B cell (primary cell): ENCODE data around the gene RIPOR2. TPM values are rescaled to one million over a fixed set of nuclear protein-coding genes. Genes with fewer than 3 reads are reported as not detected.
A peak's percentile ranks its signal among the peaks of the same experiment; 100 is the strongest.

ENCODE experiments used
- ATAC-seq: fragments of 200-7000 bp; cut with Tn5 transposase; one replicate; pipeline ENCODE4 v1.10.0; 2021; ENCODE audit warnings: low read depth, mild to moderate bottlenecking, moderate number of reproducible peaks, moderate library complexity
- CTCF ChIA-PET: fragments of 350-600 bp; sonication (Branson Sonifier 250); formaldehyde crosslinking; loops from one replicate; lab custom pipeline; 2021; ENCODE audit warnings: antibody characterized with exemption, inconsistent platforms; lab: Charles Lee
- POLR2A ChIA-PET: fragments of 350-600 bp; sonication (Branson Sonifier 250); formaldehyde crosslinking; loops from one replicate; lab custom pipeline; 2021; ENCODE audit warnings: antibody characterized with exemption; lab: Charles Lee
- DNase-seq: peaks from one replicate; pipeline ENCODE4 v3.0.0; 2013
- H2AFZ ChIP-seq: 2 replicates; pipeline ENCODE4 v1.6.1; 2012; ENCODE audit warnings: mild to moderate bottlenecking, low read depth, low read length; ENCODE audit not compliant: insufficient read depth, poor library complexity, severe bottlenecking
- H3K27ac ChIP-seq, 2 donors: 1 replicate in 1 of 2; 2 replicates in 1 of 2; pipeline ENCODE4 v1.5.1; 2012 to 2013; ENCODE audit warnings: low read length in 2 of 2, mild to moderate bottlenecking in 2 of 2, moderate library complexity in 1 of 2
- H3K27me3 ChIP-seq, 4 experiments: fragments of 200-600 bp in 1 of 4; sonication (generic) in 1 of 4; replicated peaks in 1 of 4; 1 replicate in 2 of 4; 2 replicates in 2 of 4; pipeline versions ENCODE4 v1.6.1 to v1.7.0; 2013 to 2016; ENCODE audit warnings: low read length in 3 of 4, mild to moderate bottlenecking in 2 of 4, mixed read lengths in 1 of 4, moderate library complexity in 1 of 4; ENCODE audit not compliant: insufficient read depth in 4 of 4, control insufficient read depth in 3 of 4; ENCODE audit errors: control extremely low read depth in 1 of 4
- H3K36me3 ChIP-seq, 2 experiments: replicated peaks in 1 of 2; 1 replicate in 1 of 2; 2 replicates in 1 of 2; pipeline versions ENCODE4 v1.6.1 to v1.7.1; 2013; ENCODE audit warnings: low read length in 1 of 2; ENCODE audit not compliant: insufficient read depth in 2 of 2, control insufficient read depth in 1 of 2; ENCODE audit errors: control extremely low read depth in 1 of 2, extremely low read depth in 1 of 2
- H3K4me1 ChIP-seq, 2 donors: fragments of 200-600 bp in 1 of 2; sonication (generic) in 1 of 2; 1 replicate in 1 of 2; 2 replicates in 1 of 2; pipeline versions ENCODE4 v1.5.1 to v1.6.1; 2013 to 2017; ENCODE audit warnings: low read length in 2 of 2; ENCODE audit not compliant: control insufficient read depth in 2 of 2, insufficient read depth in 2 of 2
- H3K4me2 ChIP-seq: replicated peaks from 2 replicates; pipeline ENCODE3; 2012; ENCODE audit warnings: mild to moderate bottlenecking, low read depth, low read length; ENCODE audit not compliant: poor library complexity, severe bottlenecking
- H3K4me3 ChIP-seq, 5 experiments: fragments of 200-600 bp in 1 of 5; sonication (generic) in 1 of 5; 1 replicate in 3 of 5; 2 replicates in 2 of 5; pipeline versions ENCODE4 v1.5.1 to v1.7.0; 2011 to 2016; ENCODE audit warnings: low read length in 4 of 5, mild to moderate bottlenecking in 4 of 5, low read depth in 2 of 5, control low read depth in 1 of 5, moderate library complexity in 1 of 5; ENCODE audit not compliant: insufficient read depth in 1 of 5; ENCODE audit errors: control extremely low read depth in 1 of 5, extremely low read depth in 1 of 5
- H3K79me2 ChIP-seq: fragments of 200-600 bp; sonication (generic); one replicate; pipeline ENCODE4 v1.6.0; 2016; ENCODE audit warnings: low read length; ENCODE audit not compliant: control insufficient read depth, insufficient read depth
- H3K9ac ChIP-seq: fragments of 200-600 bp; sonication (generic); 2 replicates; pipeline ENCODE4 v1.6.1; 2017; ENCODE audit warnings: mild to moderate bottlenecking, low read length, moderate library complexity
- H3K9me3 ChIP-seq, 3 donors: one replicate each; pipeline versions ENCODE4 v1.6.1 to v1.7.1; 2013; ENCODE audit warnings: low read length in 2 of 3; ENCODE audit not compliant: control insufficient read depth in 2 of 3, insufficient read depth in 1 of 3; ENCODE audit errors: control extremely low read depth in 1 of 3
- H4K20me1 ChIP-seq: 2 replicates; pipeline ENCODE4 v1.6.0; 2012; ENCODE audit warnings: mild to moderate bottlenecking, low read length; ENCODE audit not compliant: insufficient read depth, control insufficient read depth, poor library complexity, severe bottlenecking
- H3K27ac Mint-ChIP-seq: one replicate; pipeline ENCODE4 v1.8.0; 2021; ENCODE audit warnings: mixed read lengths
- H3K27me3 Mint-ChIP-seq: one replicate; pipeline ENCODE4 v1.8.0; 2021; ENCODE audit warnings: mixed read lengths
- H3K4me1 Mint-ChIP-seq: one replicate; pipeline ENCODE4 v1.8.0; 2021; ENCODE audit warnings: mixed read lengths
- H3K4me3 Mint-ChIP-seq: one replicate; pipeline ENCODE4 v1.8.0; 2021; ENCODE audit warnings: mixed read lengths
- H3K9me3 Mint-ChIP-seq: one replicate; pipeline ENCODE4 v1.8.0; 2022; ENCODE audit warnings: mixed read lengths; ENCODE audit not compliant: insufficient read depth
- EZH2 ChIP-seq: IDR thresholded peaks from 2 replicates; pipeline ENCODE4 v1.6.1; 2012; ENCODE audit warnings: borderline replicate concordance, low read depth, mild to moderate bottlenecking, moderate library complexity, low read length; ENCODE audit not compliant: insufficient read depth, poor library complexity, severe bottlenecking
- WGBS: methylation state at CpG from one replicate; pipeline ENCODE4 v1.1.5; 2013; ENCODE audit warnings: missing lambda C conversion rate; ENCODE audit not compliant: insufficient coverage; 5-methylcytosine and 5-hydroxymethylcytosine counted together
- intact Hi-C: fragments of 100-400 bp; cut with micrococcal nuclease; formaldehyde crosslinking; loops from one replicate; pipeline ENCODE4 v1.10.0; 2022
- polyA plus RNA-seq: library from polyadenylated mRNA; depleted of rRNA; stranded (reverse); fragments of >200 nt; gene quantifications from 2 replicates; pipeline ENCODE4 v1.2.3, GENCODE V29; 2012
- total RNA-seq, 2 donors: library from RNA; stranded (reverse); fragments of 120-200 nt in 1 of 2; gene quantifications; 1 replicate in 1 of 2; 2 replicates in 1 of 2; pipeline versions ENCODE4 v1.2.3 to v1.2.4, GENCODE V29; 2013 to 2022
- TF ChIP-seq, protein P1 (sequence below): fragments of 200-600 bp; IDR thresholded peaks from one replicate; pipeline ENCODE4 v1.8.0; 2022; ENCODE audit warnings: antibody characterized with exemption, mild to moderate bottlenecking

Gene RIPOR2
- total and polyA plus RNA-seq, 2 donors (not counting 1 experiment from before 2014, with no cell fraction given), result 300 to 430 TPM

DNA sequence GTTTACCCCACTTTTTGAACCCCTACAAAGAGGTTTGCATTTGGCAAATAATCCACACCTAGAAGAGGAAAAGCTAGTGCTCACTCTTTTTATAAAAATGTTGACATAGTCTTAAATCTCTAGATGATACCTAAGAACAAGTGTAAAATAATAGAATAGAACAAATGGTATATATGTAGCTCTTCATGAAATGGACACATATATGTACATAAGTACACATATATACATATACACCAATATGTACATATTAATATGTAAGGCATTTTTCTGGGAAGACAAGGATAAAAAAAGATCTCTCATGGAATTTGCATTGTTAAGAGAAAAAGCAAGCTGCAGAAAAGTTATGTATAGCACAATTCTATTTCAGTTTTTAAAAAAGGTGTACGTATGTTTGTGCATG lies 27.6 kb upstream of the RIPOR2 start:
- H3K4me1 Mint-ChIP-seq, result peaks cover 80% of the 10 kb centered on the region
- Histone ChIP-seq H3K27ac (no peak overlapping the region), H3K4me3 (no peak overlapping the region), H4K20me1 (no peaks in the 10 kb centered on the region), H3K4me2 (no peak overlapping the region), H3K9ac (no peak overlapping the region), H3K9me3 (peaks cover 0 to 9% (median 4%) of the 10 kb centered on the region in 3 donors), H2AFZ (no peak overlapping the region), H3K4me1 (peaks cover 59 to 61% of the 10 kb centered on the region in 2 donors), H3K36me3 (no peaks in the 10 kb centered on the region), H3K27me3 (no peaks in the 10 kb centered on the region), H3K79me2 (peaks cover 93% of the 10 kb centered on the region)
- WGBS, result 100% methylated on average over 1 of the region's 1 CpG
- TF ChIP-seq EZH2, result no peak
- TF ChIP-seq, protein P1, sequence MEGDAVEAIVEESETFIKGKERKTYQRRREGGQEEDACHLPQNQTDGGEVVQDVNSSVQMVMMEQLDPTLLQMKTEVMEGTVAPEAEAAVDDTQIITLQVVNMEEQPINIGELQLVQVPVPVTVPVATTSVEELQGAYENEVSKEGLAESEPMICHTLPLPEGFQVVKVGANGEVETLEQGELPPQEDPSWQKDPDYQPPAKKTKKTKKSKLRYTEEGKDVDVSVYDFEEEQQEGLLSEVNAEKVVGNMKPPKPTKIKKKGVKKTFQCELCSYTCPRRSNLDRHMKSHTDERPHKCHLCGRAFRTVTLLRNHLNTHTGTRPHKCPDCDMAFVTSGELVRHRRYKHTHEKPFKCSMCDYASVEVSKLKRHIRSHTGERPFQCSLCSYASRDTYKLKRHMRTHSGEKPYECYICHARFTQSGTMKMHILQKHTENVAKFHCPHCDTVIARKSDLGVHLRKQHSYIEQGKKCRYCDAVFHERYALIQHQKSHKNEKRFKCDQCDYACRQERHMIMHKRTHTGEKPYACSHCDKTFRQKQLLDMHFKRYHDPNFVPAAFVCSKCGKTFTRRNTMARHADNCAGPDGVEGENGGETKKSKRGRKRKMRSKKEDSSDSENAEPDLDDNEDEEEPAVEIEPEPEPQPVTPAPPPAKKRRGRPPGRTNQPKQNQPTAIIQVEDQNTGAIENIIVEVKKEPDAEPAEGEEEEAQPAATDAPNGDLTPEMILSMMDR, result no peak
- no peak for DNase-seq
- CTCF ChIA-PET, result interaction anchor here (1.0 to 4.0 kb wide), 4 partner anchors 14 to 28 kb away, joined by 3 to 22 read pairs (median 4); no protein-coding TSS in a partner anchor
- no peak overlapping the region for H3K4me3 Mint-ChIP-seq
- ATAC-seq, result no peak
- H3K27ac Mint-ChIP-seq, result no peak overlapping the region
- POLR2A ChIA-PET, result interaction anchor here (0.6 kb wide), 1 partner anchor 193 kb away, joined by 3 read pairs; no protein-coding TSS in a partner anchor
- H3K9me3 Mint-ChIP-seq, result no peaks in the 10 kb centered on the region
- no peaks in the 10 kb centered on the region for H3K27me3 Mint-ChIP-seq
- intact Hi-C loops, result no loop called here

DNA sequence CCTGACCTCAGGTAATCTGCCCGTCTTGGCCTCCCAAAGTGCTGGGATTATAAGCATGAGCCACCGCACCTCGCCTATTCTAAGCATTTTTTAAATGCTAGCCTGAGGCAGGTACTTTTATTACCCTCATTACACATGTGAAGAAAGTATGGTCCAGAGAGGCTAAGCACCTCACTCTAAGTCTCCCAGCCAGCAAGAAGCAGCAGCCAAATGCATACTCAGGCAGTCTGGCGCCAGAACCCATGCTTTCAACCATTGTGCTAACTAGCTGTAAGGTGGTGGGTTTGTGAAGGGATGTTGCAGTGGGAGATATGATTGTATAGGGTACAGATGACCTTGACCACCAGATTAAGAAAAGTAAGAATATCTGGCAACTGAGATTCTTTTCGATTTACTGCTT lies 26.1 kb upstream of the RIPOR2 start:
- peak overlapping the region; percentile 47 for H3K27ac Mint-ChIP-seq
- no peaks in the 10 kb centered on the region for H3K27me3 Mint-ChIP-seq
- Histone ChIP-seq H3K4me3 (no peak overlapping the region), H3K36me3 (no peaks in the 10 kb centered on the region), H2AFZ (peak overlapping the region; percentile 40), H3K27ac (peak overlapping the region in 1 of 2 donors; percentile 45), H3K9me3 (peaks cover 0 to 9% (median 4%) of the 10 kb centered on the region in 3 donors), H4K20me1 (no peaks in the 10 kb centered on the region), H3K79me2 (peaks cover 92% of the 10 kb centered on the region), H3K4me1 (peaks cover 63 to 65% of the 10 kb centered on the region in 2 donors), H3K27me3 (no peaks in the 10 kb centered on the region), H3K4me2 (peak overlapping the region; percentile 30), H3K9ac (peak overlapping the region; percentile 3)
- DNase-seq (no peak), ATAC-seq (peak; percentile 10)
- H3K4me3 Mint-ChIP-seq, result peak overlapping the region; percentile 21
- no peak for TF ChIP-seq EZH2
- TF ChIP-seq, protein P1, result no peak
- 30% methylated on average over 2 of the region's 5 CpGs for WGBS
- intact Hi-C loops, result no loop called here
- H3K9me3 Mint-ChIP-seq, result no peaks in the 10 kb centered on the region
- H3K4me1 Mint-ChIP-seq, result peaks cover 73% of the 10 kb centered on the region
- ChIA-PET CTCF (interaction anchor here (0.5 to 4.0 kb wide), 9 partner anchors 9 to 64 kb away, joined by 3 to 22 read pairs (median 3); partner anchors contain the start of gene RIPOR2), POLR2A (interaction anchor here (0.5 to 1.2 kb wide), 2 partner anchors 12 to 25 kb away, joined by 5 to 6 read pairs; partner anchors contain the start of gene RIPOR2)
